ENCODE results near the gene CHRM2. TPM values are rescaled to one million over a fixed set of nuclear protein-coding genes. Genes with fewer than 3 reads are reported as not detected.

CHRM2 gene
- total RNA-seq, 1 experiment from 2014 or later = 0.17 TPM

DNA sequence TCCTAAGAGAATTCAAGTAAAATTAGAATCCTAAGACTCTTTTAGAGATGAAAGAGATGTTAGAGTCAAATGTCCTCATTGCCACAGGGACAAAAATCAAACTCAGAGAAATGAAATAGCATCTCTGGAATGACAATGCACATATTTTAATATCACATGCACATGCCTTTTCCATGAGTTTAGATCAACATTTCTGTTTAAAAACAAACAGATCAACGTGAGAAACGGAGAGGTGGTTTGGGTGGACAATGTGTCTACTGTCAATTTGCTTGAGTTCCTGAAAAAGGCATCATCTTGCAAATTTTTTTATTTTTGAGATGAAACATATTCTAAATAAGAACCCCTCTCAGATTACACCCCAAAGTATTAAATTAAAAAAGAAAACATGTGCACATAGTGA is 130.0 kb downstream of the CHRM2 start:
- Histone ChIP-seq H3K36me3 (ENCODE audit: low read depth) (no peaks in the 10 kb centered on the region), H3K79me2 (ENCODE audit: low read depth) (no peaks in the 10 kb centered on the region), H3K4me2 (no peak overlapping the region; the same call in 1 of the 2 replicates), H3K27ac (peak overlapping the region; percentile 56; the same call in 1 of the 2 replicates), H3K4me1 (replicated peaks; ENCODE audit: insufficient read depth) (peaks cover 11% of the 10 kb centered on the region; the same call in 1 of the 2 replicates), H2AFZ (no peak overlapping the region), H3K9me3 (ENCODE audit: insufficient read depth, low read depth) (no peaks in the 10 kb centered on the region), H3K4me3 (no peak overlapping the region), H3K27me3 (ENCODE audit: insufficient read depth, low read depth) (no peaks in the 10 kb centered on the region), H4K20me1 (ENCODE audit: insufficient read depth) (no peaks in the 10 kb centered on the region), H3K9me2 (ENCODE audit: insufficient read depth) (no peaks in the 10 kb centered on the region), H3F3A (ENCODE audit: insufficient read depth, low read depth) (no peaks in the 10 kb centered on the region)
- no peak for TF ChIP-seq EZH2 (IDR thresholded peaks at IDR 0.05; ENCODE audit: low read depth)
- POLR2A ChIA-PET (ENCODE audit: unreplicated experiment) = interaction anchor here (0.7 kb wide), 1 partner anchor 75 kb away, joined by 5 read pairs; no protein-coding TSS in a partner anchor
- no TSS peak for BruUV-seq (replicated peaks)
- peak; percentile 10 to 44 for DNase-seq
- CTCF ChIA-PET = no interaction called here
- intact Hi-C loops (cut with micrococcal nuclease; ENCODE audit: unreplicated experiment) = no loop called here

DNA sequence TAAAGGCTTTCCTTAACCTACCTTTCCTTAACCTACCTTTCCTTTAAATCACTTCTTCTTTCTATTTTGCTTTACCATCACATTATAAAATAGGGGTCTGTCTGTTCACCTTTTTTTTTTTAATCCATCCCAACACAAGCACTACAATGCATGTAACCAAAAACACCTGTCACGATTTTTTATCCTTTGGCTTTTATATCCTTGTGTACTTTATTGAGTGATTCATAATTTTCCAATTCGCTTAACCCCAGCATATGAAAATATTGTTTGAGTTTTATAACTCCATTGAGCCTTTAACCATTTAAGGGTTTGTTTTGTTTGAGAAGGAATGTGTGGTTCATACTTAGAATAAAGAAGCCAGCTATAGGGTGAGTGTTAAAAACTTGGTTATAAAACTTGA is 132.2 kb downstream of the CHRM2 start:
- TF ChIP-seq, protein P1, sequence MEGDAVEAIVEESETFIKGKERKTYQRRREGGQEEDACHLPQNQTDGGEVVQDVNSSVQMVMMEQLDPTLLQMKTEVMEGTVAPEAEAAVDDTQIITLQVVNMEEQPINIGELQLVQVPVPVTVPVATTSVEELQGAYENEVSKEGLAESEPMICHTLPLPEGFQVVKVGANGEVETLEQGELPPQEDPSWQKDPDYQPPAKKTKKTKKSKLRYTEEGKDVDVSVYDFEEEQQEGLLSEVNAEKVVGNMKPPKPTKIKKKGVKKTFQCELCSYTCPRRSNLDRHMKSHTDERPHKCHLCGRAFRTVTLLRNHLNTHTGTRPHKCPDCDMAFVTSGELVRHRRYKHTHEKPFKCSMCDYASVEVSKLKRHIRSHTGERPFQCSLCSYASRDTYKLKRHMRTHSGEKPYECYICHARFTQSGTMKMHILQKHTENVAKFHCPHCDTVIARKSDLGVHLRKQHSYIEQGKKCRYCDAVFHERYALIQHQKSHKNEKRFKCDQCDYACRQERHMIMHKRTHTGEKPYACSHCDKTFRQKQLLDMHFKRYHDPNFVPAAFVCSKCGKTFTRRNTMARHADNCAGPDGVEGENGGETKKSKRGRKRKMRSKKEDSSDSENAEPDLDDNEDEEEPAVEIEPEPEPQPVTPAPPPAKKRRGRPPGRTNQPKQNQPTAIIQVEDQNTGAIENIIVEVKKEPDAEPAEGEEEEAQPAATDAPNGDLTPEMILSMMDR (conservative IDR thresholded peaks at IDR 0.05) = no peak
- TF ChIP-seq EZH2 (IDR thresholded peaks at IDR 0.05; ENCODE audit: low read depth) = no peak
- H3K36me3 ChIP-seq (ENCODE audit: low read depth) = no peaks in the 10 kb centered on the region
- H3K27me3 ChIP-seq (ENCODE audit: insufficient read depth, low read depth) = no peaks in the 10 kb centered on the region
- H2AFZ ChIP-seq = no peak overlapping the region
- BruUV-seq (replicated peaks) = no TSS peak
- H3K4me3 ChIP-seq = no peak overlapping the region
- peaks cover 11% of the 10 kb centered on the region; the same call in 1 of the 2 replicates for H3K4me1 ChIP-seq (replicated peaks; ENCODE audit: insufficient read depth)
- intact Hi-C loops (cut with micrococcal nuclease; ENCODE audit: unreplicated experiment) = no loop called here
- no peak overlapping the region for H3K4me2 ChIP-seq
- POLR2A ChIA-PET (ENCODE audit: unreplicated experiment) = no interaction called here
- H3K9me3 ChIP-seq (ENCODE audit: insufficient read depth, low read depth) = no peaks in the 10 kb centered on the region
- no peak for DNase-seq
- H3K27ac ChIP-seq = no peak overlapping the region
- H4K20me1 ChIP-seq (ENCODE audit: insufficient read depth) = no peaks in the 10 kb centered on the region
- no peaks in the 10 kb centered on the region for H3K79me2 ChIP-seq (ENCODE audit: low read depth)
- CTCF ChIA-PET = no interaction called here
- no peaks in the 10 kb centered on the region for H3F3A ChIP-seq (ENCODE audit: insufficient read depth, low read depth)
- H3K9me2 ChIP-seq (ENCODE audit: insufficient read depth) = no peaks in the 10 kb centered on the region

DNA sequence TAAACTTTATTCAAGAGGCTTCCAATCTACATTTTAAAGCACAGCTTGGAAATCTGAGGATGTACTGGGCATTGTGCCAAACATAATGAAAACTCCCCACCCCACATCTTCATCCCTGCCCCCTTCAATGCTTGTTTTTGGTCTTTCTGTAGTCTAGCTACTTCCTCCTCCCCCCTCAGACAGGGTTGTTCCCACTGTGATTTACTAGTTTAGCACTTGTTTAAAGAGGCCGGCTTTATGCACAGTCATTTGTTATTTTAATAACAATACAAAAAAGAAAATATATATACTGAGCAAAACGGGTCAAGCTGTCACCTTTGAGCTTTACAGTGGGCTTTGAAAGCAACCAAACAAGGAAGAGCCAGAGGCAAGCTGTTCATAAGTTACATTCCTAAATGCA is 132.6 kb downstream of the CHRM2 start:
- CTCF ChIA-PET = no interaction called here
- Histone ChIP-seq H3K9me2 (ENCODE audit: insufficient read depth) (no peaks in the 10 kb centered on the region), H3K36me3 (ENCODE audit: low read depth) (no peaks in the 10 kb centered on the region), H3K9me3 (ENCODE audit: insufficient read depth, low read depth) (no peaks in the 10 kb centered on the region), H3K4me3 (no peak overlapping the region), H3F3A (ENCODE audit: insufficient read depth, low read depth) (no peaks in the 10 kb centered on the region), H3K27me3 (ENCODE audit: insufficient read depth, low read depth) (no peaks in the 10 kb centered on the region), H3K4me1 (replicated peaks; ENCODE audit: insufficient read depth) (peaks cover 11% of the 10 kb centered on the region; the same call in 1 of the 2 replicates), H3K79me2 (ENCODE audit: low read depth) (no peaks in the 10 kb centered on the region), H3K27ac (no peak overlapping the region), H3K4me2 (no peak overlapping the region), H2AFZ (no peak overlapping the region), H4K20me1 (ENCODE audit: insufficient read depth) (no peaks in the 10 kb centered on the region)
- TF ChIP-seq, protein P1 (conservative IDR thresholded peaks at IDR 0.05) = no peak
- no peak for TF ChIP-seq EZH2 (IDR thresholded peaks at IDR 0.05; ENCODE audit: low read depth)
- intact Hi-C loops (cut with micrococcal nuclease; ENCODE audit: unreplicated experiment) = no loop called here
- POLR2A ChIA-PET (ENCODE audit: unreplicated experiment) = no interaction called here
- DNase-seq = no peak
- BruUV-seq (replicated peaks) = no TSS peak

DNA sequence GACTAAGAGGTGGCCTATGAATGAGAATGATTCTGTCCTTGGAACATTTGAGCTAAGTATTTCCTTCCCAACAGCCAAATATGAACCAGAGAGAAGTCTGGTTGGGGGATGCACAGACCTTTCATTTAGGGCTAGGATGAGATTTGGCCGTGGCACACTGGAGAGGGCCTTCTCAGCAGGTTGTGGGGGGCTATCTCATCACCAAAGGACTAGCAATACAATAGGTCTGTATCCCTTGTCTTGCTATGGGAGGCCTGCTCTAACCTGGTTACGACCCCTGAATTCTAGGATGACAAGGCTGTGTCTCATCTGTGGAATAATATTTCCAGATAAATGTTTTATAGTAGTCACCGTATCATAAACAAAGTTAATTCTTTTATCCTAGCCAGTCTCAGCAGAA is 133.0 kb downstream of the CHRM2 start:
- Histone ChIP-seq H3K9me2 (ENCODE audit: insufficient read depth) (no peaks in the 10 kb centered on the region), H3K4me3 (no peak overlapping the region), H3K4me1 (replicated peaks; ENCODE audit: insufficient read depth) (peaks cover 11% of the 10 kb centered on the region; the same call in 1 of the 2 replicates), H4K20me1 (ENCODE audit: insufficient read depth) (no peaks in the 10 kb centered on the region), H3K27ac (no peak overlapping the region), H3K27me3 (ENCODE audit: insufficient read depth, low read depth) (no peaks in the 10 kb centered on the region), H2AFZ (no peak overlapping the region), H3K9me3 (ENCODE audit: insufficient read depth, low read depth) (no peaks in the 10 kb centered on the region), H3K36me3 (ENCODE audit: low read depth) (no peaks in the 10 kb centered on the region), H3K79me2 (ENCODE audit: low read depth) (no peaks in the 10 kb centered on the region), H3F3A (ENCODE audit: insufficient read depth, low read depth) (no peaks in the 10 kb centered on the region), H3K4me2 (no peak overlapping the region)
- no peak for DNase-seq
- TF ChIP-seq, protein P1 (conservative IDR thresholded peaks at IDR 0.05) = no peak
- intact Hi-C loops (cut with micrococcal nuclease; ENCODE audit: unreplicated experiment) = no loop called here
- ChIA-PET POLR2A (ENCODE audit: unreplicated experiment) (no interaction called here), CTCF (no interaction called here)
- BruUV-seq (replicated peaks) = no TSS peak

All from PC-9 (cell line).